SU-DHL-6 (cell line): ENCODE data around the gene REM2.

Experiments used
- H2AFZ ChIP-seq: fragments of 200-600 bp; sonication (generic); 2 replicates; pipeline ENCODE4 v1.6.1; 2014; ENCODE audit warnings: low read depth, mild to moderate bottlenecking, moderate library complexity, mixed read lengths, antibody characterized with exemption, low read length; ENCODE audit not compliant: severe bottlenecking
- H3F3A ChIP-seq: fragments of 200-600 bp; shearing (Covaris generic); 2 replicates; pipeline ENCODE4 v1.6.0; 2016; ENCODE audit warnings: antibody characterized with exemption, mild to moderate bottlenecking; ENCODE audit not compliant: insufficient read depth
- H3K27ac ChIP-seq: fragments of 200-600 bp; sonication (generic); 2 replicates; pipeline ENCODE4 v1.5.1; 2016; ENCODE audit warnings: low read depth, mild to moderate bottlenecking, low read length, moderate library complexity, mixed read lengths
- H3K27me3 ChIP-seq: fragments of 200-600 bp; sonication (generic), shearing (Covaris generic); 2 replicates; pipeline ENCODE4 v1.6.0; 2014; ENCODE audit warnings: mild to moderate bottlenecking, low read length
- H3K36me3 ChIP-seq: fragments of 200-600 bp; sonication (generic); 2 replicates; pipeline ENCODE4 v1.6.1; 2014; ENCODE audit warnings: mild to moderate bottlenecking, low read length, mixed read lengths
- H3K4me2 ChIP-seq: fragments of 300-600, 200-600 bp; shearing (Covaris generic), sonication (generic); 2 replicates; pipeline ENCODE4 v1.6.0; 2014; ENCODE audit warnings: low read length, low read depth, mild to moderate bottlenecking; ENCODE audit not compliant: poor library complexity, severe bottlenecking
- H3K4me3 ChIP-seq: fragments of 200-600 bp; sonication (generic); 2 replicates; pipeline ENCODE4 v1.5.1; 2014; ENCODE audit warnings: antibody characterized with exemption, low read length, mild to moderate bottlenecking, mixed read lengths; ENCODE audit not compliant: insufficient read depth, poor library complexity, severe bottlenecking
- H3K79me2 ChIP-seq: fragments of 200-600 bp; sonication (generic); 2 replicates; pipeline ENCODE4 v1.6.1; 2014; ENCODE audit warnings: mild to moderate bottlenecking, low read length, moderate library complexity; ENCODE audit not compliant: insufficient read depth
- H3K9ac ChIP-seq: fragments of 200-600 bp; sonication (generic); 2 replicates; pipeline ENCODE4 v1.7.0; 2014; ENCODE audit warnings: mild to moderate bottlenecking, low read length
- H3K9me2 ChIP-seq: fragments of 200-600 bp; sonication (generic); replicated peaks from 2 replicates; pipeline ENCODE4 v1.6.1; 2014; ENCODE audit warnings: low read length; ENCODE audit not compliant: insufficient read depth
- H3K9me3 ChIP-seq: fragments of 200-600 bp; sonication (generic); 2 replicates; pipeline ENCODE4 v1.6.1; 2014; ENCODE audit warnings: low read length, mixed read lengths; ENCODE audit not compliant: insufficient read depth
- H4K20me1 ChIP-seq: fragments of 200-600 bp; sonication (generic); 2 replicates; pipeline ENCODE4 v1.6.1; 2014; ENCODE audit warnings: low read depth, mild to moderate bottlenecking, antibody characterized with exemption, low read length, moderate library complexity, mixed read lengths
- EZH2phosphoT487 ChIP-seq: fragments of 200-600 bp; sonication (generic), shearing (Covaris generic); conservative IDR thresholded peaks from 2 replicates; pipeline ENCODE4 v1.6.1; 2018; ENCODE audit warnings: mild to moderate bottlenecking, antibody characterized with exemption, low read length, moderate library complexity, mixed read lengths
- TF ChIP-seq, protein P1 (sequence below): fragments of 200-600 bp; sonication (generic); IDR thresholded peaks from one replicate; pipeline ENCODE4 v1.5.1; 2017; ENCODE audit warnings: antibody characterized with exemption, mild to moderate bottlenecking, low read length, moderate library complexity; ENCODE audit not compliant: insufficient read depth, poor library complexity, severe bottlenecking

REM2 gene

DNA sequence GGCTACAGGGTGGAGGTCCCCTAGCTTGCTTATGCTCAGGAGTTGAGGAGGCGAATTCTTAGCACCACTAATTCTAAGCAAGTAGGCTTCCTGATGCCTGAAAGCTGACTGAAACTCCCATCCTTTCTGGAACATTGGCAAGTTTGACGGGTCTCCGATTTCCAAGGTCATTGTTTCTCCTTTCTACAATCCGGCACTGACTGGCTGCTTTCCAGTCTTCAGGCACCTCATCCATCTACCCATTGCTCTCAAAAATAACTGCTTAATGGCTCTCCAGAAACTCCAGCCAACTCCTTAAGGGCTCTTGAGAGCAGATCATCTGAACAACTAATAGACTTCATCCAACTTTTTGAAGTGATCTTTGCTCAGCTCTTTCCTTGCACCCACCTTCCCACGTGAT lies 13.3 kb downstream of the REM2 start:
- no peak overlapping the region for H3K4me2 ChIP-seq
- 0 out of 2 replicates have a peak, but pooled peaks cover 6% of the 10 kb centered on the region for H3F3A ChIP-seq
- H3K27me3 ChIP-seq, result no peaks in the 10 kb centered on the region
- no peaks in the 10 kb centered on the region for H3K9me3 ChIP-seq
- no peaks in the 10 kb centered on the region for H4K20me1 ChIP-seq
- no peak overlapping the region for H2AFZ ChIP-seq
- no peak overlapping the region for H3K4me3 ChIP-seq
- no peak overlapping the region for H3K9ac ChIP-seq
- H3K36me3 ChIP-seq, result peaks cover under 1% of the 10 kb centered on the region; the same call in 1 of the 2 replicates
- TF ChIP-seq, protein P1, sequence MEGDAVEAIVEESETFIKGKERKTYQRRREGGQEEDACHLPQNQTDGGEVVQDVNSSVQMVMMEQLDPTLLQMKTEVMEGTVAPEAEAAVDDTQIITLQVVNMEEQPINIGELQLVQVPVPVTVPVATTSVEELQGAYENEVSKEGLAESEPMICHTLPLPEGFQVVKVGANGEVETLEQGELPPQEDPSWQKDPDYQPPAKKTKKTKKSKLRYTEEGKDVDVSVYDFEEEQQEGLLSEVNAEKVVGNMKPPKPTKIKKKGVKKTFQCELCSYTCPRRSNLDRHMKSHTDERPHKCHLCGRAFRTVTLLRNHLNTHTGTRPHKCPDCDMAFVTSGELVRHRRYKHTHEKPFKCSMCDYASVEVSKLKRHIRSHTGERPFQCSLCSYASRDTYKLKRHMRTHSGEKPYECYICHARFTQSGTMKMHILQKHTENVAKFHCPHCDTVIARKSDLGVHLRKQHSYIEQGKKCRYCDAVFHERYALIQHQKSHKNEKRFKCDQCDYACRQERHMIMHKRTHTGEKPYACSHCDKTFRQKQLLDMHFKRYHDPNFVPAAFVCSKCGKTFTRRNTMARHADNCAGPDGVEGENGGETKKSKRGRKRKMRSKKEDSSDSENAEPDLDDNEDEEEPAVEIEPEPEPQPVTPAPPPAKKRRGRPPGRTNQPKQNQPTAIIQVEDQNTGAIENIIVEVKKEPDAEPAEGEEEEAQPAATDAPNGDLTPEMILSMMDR, result no peak
- TF ChIP-seq EZH2phosphoT487, result no peak
- no peaks in the 10 kb centered on the region for H3K9me2 ChIP-seq
- no peak overlapping the region for H3K27ac ChIP-seq
- no peaks in the 10 kb centered on the region for H3K79me2 ChIP-seq

DNA sequence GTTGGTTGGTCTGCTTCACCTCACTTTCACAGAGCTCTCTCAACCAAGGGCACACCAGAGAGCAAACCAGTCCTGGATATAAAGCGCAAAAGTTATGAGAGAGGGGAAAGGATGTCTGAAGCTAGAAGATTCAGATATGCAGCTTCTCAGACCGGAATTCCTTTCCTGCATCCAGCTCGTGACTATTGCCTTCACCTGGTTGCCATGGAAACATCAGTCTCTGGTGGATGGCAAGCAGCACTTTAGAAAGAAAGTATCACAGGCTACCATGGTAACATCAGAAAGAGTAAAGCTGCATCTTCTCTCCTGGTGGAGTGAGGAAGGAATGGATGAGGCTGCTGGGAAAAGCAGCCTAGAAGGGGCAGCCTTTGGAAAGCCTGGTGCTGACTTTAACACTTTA lies 13.7 kb downstream of the REM2 start:
- Histone ChIP-seq H3K27me3 (no peaks in the 10 kb centered on the region), H3F3A (0 out of 2 replicates have a peak, but pooled peaks cover 8% of the 10 kb centered on the region), H3K9ac (no peak overlapping the region), H4K20me1 (no peaks in the 10 kb centered on the region), H3K9me3 (no peaks in the 10 kb centered on the region), H3K27ac (no peak overlapping the region), H3K4me3 (no peak overlapping the region), H3K36me3 (peaks cover 5% of the 10 kb centered on the region; the same call in 1 of the 2 replicates), H2AFZ (no peak overlapping the region), H3K79me2 (no peaks in the 10 kb centered on the region), H3K9me2 (no peaks in the 10 kb centered on the region), H3K4me2 (no peak overlapping the region)
- no peak for TF ChIP-seq EZH2phosphoT487

DNA sequence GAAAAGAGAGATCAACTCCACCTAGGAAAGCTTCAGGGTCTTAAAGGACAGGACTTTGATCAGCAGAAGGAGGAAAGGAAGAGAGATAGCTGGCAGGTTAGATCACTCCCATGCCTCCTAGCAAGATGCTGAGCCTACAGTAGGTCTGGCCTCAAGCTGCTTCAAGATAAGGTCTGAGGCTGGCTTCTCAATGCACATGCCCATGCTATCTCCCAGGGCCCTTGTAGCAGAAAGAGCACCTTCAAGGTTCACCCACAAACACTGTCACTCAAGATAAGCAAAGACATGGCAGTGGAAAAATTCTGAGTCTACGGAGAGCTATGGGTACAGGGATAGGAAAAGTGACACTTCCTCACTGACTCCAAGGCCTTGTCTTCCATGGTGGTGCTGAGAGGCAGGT lies 14.3 kb downstream of the REM2 start:
- no peak overlapping the region for H2AFZ ChIP-seq
- no peaks in the 10 kb centered on the region for H3K79me2 ChIP-seq
- H3K4me3 ChIP-seq, result no peak overlapping the region
- no peaks in the 10 kb centered on the region for H3K27me3 ChIP-seq
- H3K4me2 ChIP-seq, result no peak overlapping the region
- no peak for TF ChIP-seq EZH2phosphoT487
- TF ChIP-seq, protein P1, result no peak
- H3K9me3 ChIP-seq, result no peaks in the 10 kb centered on the region
- H3K9me2 ChIP-seq, result no peaks in the 10 kb centered on the region
- no peak overlapping the region for H3K9ac ChIP-seq
- H3K36me3 ChIP-seq, result peaks cover 5% of the 10 kb centered on the region; the same call in 1 of the 2 replicates
- H3K27ac ChIP-seq, result no peak overlapping the region
- no peaks in the 10 kb centered on the region for H4K20me1 ChIP-seq
- H3F3A ChIP-seq, result 0 out of 2 replicates have a peak, but pooled peaks cover 8% of the 10 kb centered on the region

DNA sequence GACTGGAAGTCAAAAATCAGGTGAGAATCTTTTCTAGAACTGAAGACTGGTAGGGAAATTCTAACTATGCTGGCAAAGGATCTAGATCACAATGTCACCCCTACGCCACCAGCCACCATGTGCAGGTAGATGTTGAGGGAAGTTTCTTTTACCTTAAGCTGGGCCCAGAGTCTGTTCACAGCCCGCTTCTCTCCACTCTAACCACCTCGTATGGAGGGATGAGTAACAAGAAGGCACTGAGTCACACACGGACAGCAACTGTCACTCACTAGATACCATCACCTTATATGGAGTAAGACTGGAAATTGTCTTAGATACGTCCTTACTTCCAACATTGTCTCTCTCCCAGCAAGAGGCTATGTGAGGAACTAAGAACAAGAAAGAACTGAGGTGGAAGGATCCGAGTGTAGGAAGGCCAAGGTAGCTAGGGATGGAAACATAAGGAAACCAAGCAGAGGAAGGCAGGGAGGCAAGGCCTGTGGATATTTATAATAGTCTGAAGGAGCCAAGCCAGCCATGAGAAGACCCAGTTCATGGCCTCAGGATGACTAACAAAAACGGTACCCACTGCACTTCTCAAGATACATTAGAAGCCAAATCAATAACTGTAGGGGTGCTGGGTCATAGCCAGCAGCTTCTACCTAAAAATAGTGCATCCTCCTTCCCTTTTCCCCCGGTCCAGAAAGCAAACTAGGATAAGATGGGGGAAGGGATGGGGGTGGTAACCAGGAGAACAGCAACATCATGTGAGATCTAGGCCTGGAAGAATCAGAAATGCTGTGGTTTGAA lies 15.5 kb downstream of the REM2 start:
- Histone ChIP-seq H3K9me2 (no peaks in the 10 kb centered on the region), H3K27ac (no peak overlapping the region), H3K79me2 (no peaks in the 10 kb centered on the region), H3K9me3 (no peaks in the 10 kb centered on the region), H3F3A (0 out of 2 replicates have a peak, but pooled peaks cover 8% of the 10 kb centered on the region), H3K4me2 (no peak overlapping the region), H3K9ac (no peak overlapping the region), H2AFZ (no peak overlapping the region), H3K36me3 (peaks cover 5% of the 10 kb centered on the region; the same call in 1 of the 2 replicates), H3K27me3 (no peaks in the 10 kb centered on the region), H3K4me3 (no peak overlapping the region), H4K20me1 (no peaks in the 10 kb centered on the region)
- TF ChIP-seq EZH2phosphoT487, result no peak
- TF ChIP-seq, protein P1, result no peak
